Retinal pigment epithelial cell (primary cell): ENCODE data around the gene NCLN.
"Not testable (repeated sequence)": the region's sequence is repeated elsewhere in the genome, so short reads cannot be mapped to it uniquely, and the experiment has no call there.

ENCODE experiments used
- DNase-seq: peaks from one replicate; pipeline ENCODE4 v3.0.0-alpha.2; 2010; ENCODE audit warnings: low read depth
- H3K4me3 ChIP-seq: 2 replicates; pipeline ENCODE4 v1.5.1; 2011; ENCODE audit warnings: mild to moderate bottlenecking, low read length, control low read depth, moderate library complexity
- CTCF ChIP-seq: conservative IDR thresholded peaks from 2 replicates; pipeline ENCODE4 v1.5.1; 2011; ENCODE audit warnings: low read depth, low read length, control low read depth, inconsistent platforms

NCLN gene

DNA sequence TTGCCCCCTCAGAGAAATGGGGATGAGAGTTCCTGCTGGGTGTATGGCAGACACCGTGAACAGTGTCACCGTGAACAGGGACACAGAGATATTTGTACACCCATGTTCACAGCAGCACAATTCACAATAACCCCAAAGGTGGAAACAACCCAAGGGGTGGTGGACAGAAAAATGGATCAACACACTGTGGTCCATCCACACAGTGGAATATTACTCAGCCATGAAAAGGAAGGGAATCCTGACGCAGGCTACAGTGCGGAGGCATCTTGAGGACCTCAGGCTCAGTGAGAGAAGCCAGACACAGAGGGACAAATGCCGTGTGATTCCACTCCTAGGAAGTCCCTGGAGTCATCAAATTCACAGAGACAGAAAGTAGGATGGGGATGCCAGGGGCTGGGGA is 31.1 kb downstream of the NCLN start:
- no peak for TF ChIP-seq CTCF
- no peak for DNase-seq
- no peak overlapping the region for H3K4me3 ChIP-seq

DNA sequence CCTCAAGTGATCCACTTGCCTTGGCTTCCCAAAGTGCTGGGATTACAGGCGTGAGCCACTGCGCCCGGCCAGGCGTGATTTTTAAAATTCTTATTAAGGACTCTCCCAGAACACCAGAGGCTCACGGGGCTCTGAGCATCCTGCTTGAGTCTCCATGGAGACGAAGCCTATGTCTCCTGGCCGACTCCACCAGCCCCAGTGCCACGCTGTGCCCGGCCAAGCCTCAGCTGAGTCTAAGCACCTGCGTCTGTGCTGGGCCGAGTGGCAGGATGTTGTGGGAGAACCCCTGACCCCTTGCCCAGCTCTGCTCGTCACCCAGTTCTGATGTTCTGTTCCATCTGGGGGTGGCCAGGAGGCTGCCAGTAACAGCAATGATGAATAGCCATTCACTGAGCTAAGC is 34.8 kb downstream of the NCLN start:
- H3K4me3 ChIP-seq = no peak overlapping the region
- no peak for DNase-seq
- no peak for TF ChIP-seq CTCF

DNA sequence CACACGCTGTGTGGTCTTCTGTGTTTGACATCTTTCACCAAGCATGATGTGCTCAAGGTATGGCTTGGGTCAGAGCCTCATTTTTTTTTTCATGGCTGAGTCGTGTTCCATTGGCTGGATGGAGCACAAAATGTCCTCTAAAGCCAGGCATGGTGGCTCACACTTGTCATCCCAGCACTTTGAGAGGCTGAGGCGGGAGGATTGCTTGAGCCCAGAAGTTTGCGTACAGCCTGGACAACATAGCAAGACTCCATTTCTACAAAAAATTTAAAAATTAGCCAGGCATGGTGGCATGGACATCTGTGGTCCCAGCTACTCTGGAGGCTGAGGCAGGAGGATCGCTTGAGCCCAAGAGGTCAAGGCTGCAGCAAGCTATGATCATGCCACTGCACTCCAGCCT is 35.8 kb downstream of the NCLN start:
- not testable (repeated sequence) for DNase-seq

GRCh38 chr19:3222709-3223108 is 37.0 kb downstream of the NCLN start:
- no peak for TF ChIP-seq CTCF
- no peak for DNase-seq
- no peak overlapping the region for H3K4me3 ChIP-seq

More for the DNA sequence above, 35.8 kb downstream of the NCLN start:
- not testable (repeated sequence) for H3K4me3 ChIP-seq

DNA sequence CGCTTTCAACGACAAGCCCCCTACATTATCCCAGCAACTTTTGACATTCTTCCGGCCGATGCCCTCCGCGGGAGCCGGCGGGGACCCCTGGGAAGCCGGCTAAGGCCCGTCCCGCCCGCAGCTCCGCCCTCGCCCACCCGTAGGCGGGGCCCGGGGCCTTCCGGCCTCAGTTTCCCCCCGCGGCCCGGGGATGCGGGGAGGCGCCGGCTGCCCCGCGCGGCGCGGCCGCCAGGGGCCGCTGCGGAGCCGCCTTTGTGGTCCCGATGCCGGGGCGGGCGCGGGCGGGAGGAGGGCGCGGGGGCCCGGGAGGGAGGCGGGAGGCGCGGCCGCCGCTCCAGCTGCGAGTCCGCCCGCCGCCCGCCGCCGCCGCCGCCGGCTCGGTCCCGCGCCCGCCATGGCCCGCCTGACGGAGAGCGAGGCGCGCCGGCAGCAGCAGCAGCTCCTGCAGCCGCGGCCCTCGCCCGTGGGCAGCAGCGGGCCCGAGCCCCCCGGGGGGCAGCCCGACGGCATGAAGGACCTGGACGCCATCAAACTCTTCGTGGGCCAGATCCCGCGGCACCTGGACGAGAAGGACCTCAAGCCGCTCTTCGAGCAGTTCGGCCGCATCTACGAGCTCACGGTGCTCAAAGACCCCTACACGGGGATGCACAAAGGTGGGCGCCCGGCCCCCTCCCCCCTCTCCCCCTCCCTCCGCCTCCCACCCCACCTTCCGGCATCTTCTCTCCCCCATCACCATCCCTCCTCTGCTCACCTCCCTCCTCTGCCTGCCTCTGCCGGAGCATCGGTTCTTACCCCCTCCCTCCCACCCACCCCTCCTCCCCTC is 38.8 kb downstream of the NCLN start, which contains the start of gene CELF5:
Gene CELF5 (plus strand): TSS at position 316 of the 823 bp plus-strand sequence. CDS start 79 bp downstream, at position 395.
- DNase-seq = no peak
- TF ChIP-seq CTCF = peak; percentile 15
- H3K4me3 ChIP-seq = no peak within 1 kb of the TSS

GRCh38 chr19:3225169-3225485 is 39.4 kb downstream of the NCLN start:
- no peak overlapping the region for H3K4me3 ChIP-seq
- no peak for TF ChIP-seq CTCF
- DNase-seq = no peak

DNA sequence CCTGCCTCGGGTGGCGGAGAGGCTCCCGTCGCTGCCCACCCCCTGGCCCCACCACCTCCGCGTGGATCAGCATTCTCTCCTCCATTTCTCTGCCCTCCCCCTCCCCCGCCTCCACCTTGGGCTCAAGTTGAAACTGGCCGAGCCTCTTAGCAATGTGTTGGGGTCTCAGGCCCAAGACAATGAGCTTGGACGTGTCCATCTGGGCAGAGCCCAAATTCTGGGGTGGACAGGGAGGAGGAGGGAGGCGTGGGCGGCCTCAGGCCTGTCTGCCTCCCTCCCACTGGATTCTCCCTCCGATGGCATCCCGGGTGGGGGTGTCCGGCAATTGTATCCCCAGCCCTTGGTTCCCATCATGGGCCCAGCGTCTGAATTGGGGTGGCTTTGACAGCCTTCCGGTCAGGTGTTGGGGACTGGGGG is 40.0 kb downstream of the NCLN start:
- no peak for TF ChIP-seq CTCF
- DNase-seq = no peak
- H3K4me3 ChIP-seq = no peak overlapping the region
